K562 (cell line): ENCODE data around the gene MAP4K4. TPM values are rescaled to one million over a fixed set of nuclear protein-coding genes. Genes with fewer than 3 reads are reported as not detected.

Source experiments
- ATAC-seq: fragments of 200-7000 bp; cut with Tn5 transposase; 3 replicates; pipeline ENCODE4 v1.9.1; 2020; ENCODE audit warnings: moderate library complexity
- BruUV-seq: library from RNA; stranded (reverse); fragments of 400-500 nt; replicated peaks from 2 replicates; lab custom pipeline; 2021; lab: Mats Ljungman, UMichigan
- CTCF ChIA-PET: fragments of 300-600 bp; formaldehyde crosslinking; extraction: SDS; loops from one replicate; lab custom pipeline; 2021; ENCODE audit warnings: low intra/inter-chr PET ratio; lab: Yijun Ruan, JAX
- POLR2A ChIA-PET: fragments of 300-600, 350-650 bp; sonication (Branson Sonifier 250); formaldehyde crosslinking; extraction: SDS; loops from one replicate; lab custom pipeline; 2021; ENCODE audit warnings: antibody characterized with exemption, inconsistent platforms; lab: Yijun Ruan, JAX
- DNase-seq, 4 experiments: peaks; one replicate each; pipeline versions ENCODE4 v3.0.0 to v3.0.0-alpha.2; 2011 to 2018; ENCODE audit warnings: low spot score in 3 of 4, mixed read lengths in 3 of 4; ENCODE audit errors: extremely low read depth in 1 of 4
- FAIRE-seq: peaks from 2 replicates; lab custom pipeline; 2011; peaks lifted over from hg19 to GRCh38; lab: Jason Lieb, UNC
- H2AFZ ChIP-seq: 2 replicates; pipeline ENCODE4 v1.6.0; 2011; ENCODE audit warnings: low read depth, low read length, control low read depth, inconsistent platforms
- H3K27ac ChIP-seq: fragments of 200-600 bp; 3 replicates; pipeline ENCODE4 v1.8.0; 2011; ENCODE audit warnings: low read depth, mild to moderate bottlenecking, control low read depth, inconsistent platforms, low read length, moderate library complexity, mixed read lengths; ENCODE audit errors: extremely low read depth
- H3K27me3 ChIP-seq, 2 experiments: fragments of 300-600 bp in 1 of 2; 2 replicates in 1 of 2; 3 replicates in 1 of 2; pipeline versions ENCODE4 v1.6.0 to v1.8.0; 2011; ENCODE audit warnings: inconsistent platforms in 2 of 2, low read length in 2 of 2, mild to moderate bottlenecking in 1 of 2, mixed read lengths in 1 of 2, moderate library complexity in 1 of 2; ENCODE audit not compliant: control insufficient read depth in 2 of 2, insufficient read depth in 2 of 2
- H3K36me3 ChIP-seq: fragments of 300-600 bp; 3 replicates; pipeline ENCODE4 v1.8.0; 2011; ENCODE audit warnings: mild to moderate bottlenecking, low read length, inconsistent platforms; ENCODE audit not compliant: control insufficient read depth, insufficient read depth
- H3K4me1 ChIP-seq, 2 experiments: fragments of 200-600 bp in 1 of 2; replicated peaks in 1 of 2; 2 replicates in 1 of 2; 3 replicates in 1 of 2; pipeline versions ENCODE4 v1.5.1 to v1.8.0; 2011; ENCODE audit warnings: inconsistent platforms in 2 of 2, low read length in 2 of 2, mild to moderate bottlenecking in 1 of 2, mixed read lengths in 1 of 2, moderate library complexity in 1 of 2; ENCODE audit not compliant: control insufficient read depth in 2 of 2, insufficient read depth in 2 of 2
- H3K4me2 ChIP-seq: 2 replicates; pipeline ENCODE4 v1.6.1; 2011; ENCODE audit warnings: low read length, control low read depth, inconsistent platforms, mixed read lengths; ENCODE audit not compliant: insufficient read depth
- H3K4me3 ChIP-seq: fragments of 200-600 bp; sonication (generic), shearing (Covaris generic); 2 replicates; pipeline ENCODE4 v1.5.1; 2016; ENCODE audit warnings: control low read depth, inconsistent platforms
- H3K79me2 ChIP-seq: fragments of 200-600 bp; 3 replicates; pipeline ENCODE4 v1.8.0; 2011; ENCODE audit warnings: low read length, inconsistent platforms; ENCODE audit not compliant: control insufficient read depth, insufficient read depth
- H3K9ac ChIP-seq, 2 experiments: 2 replicates each; pipeline versions ENCODE4 v1.6.0 to v1.6.1; 2011; ENCODE audit warnings: low read depth in 2 of 2, low read length in 2 of 2, control low read depth in 1 of 2, inconsistent platforms in 1 of 2, mild to moderate bottlenecking in 1 of 2, mixed read lengths in 1 of 2; ENCODE audit not compliant: insufficient read depth in 1 of 2
- H3K9me1 ChIP-seq: one replicate; pipeline ENCODE4 v1.6.0; 2011; ENCODE audit warnings: inconsistent platforms, mild to moderate bottlenecking, low read length, moderate library complexity; ENCODE audit not compliant: control insufficient read depth, insufficient read depth
- H3K9me3 ChIP-seq: replicated peaks from 2 replicates; pipeline ENCODE4 v1.5.1; 2011; ENCODE audit warnings: low read depth, low read length, inconsistent platforms; ENCODE audit not compliant: control insufficient read depth, insufficient read depth
- H4K20me1 ChIP-seq: replicated peaks from 2 replicates; pipeline ENCODE4 v1.6.1; 2011; ENCODE audit warnings: low read length, inconsistent platforms, mixed read lengths; ENCODE audit not compliant: control insufficient read depth, insufficient read depth
- EHMT2 ChIP-seq: fragments of 450-650 bp; IDR thresholded peaks from 2 replicates; pipeline ENCODE4 v1.6.1; 2018; ENCODE audit warnings: antibody characterized with exemption
- JUNB ChIP-seq: fragments of 450-650 bp; formaldehyde crosslinking; conservative IDR thresholded peaks from 2 replicates; pipeline ENCODE4 v1.4.0; 2020; ENCODE audit warnings: mild to moderate bottlenecking
- KHSRP ChIP-seq: fragments of 450-650 bp; IDR thresholded peaks from 2 replicates; pipeline ENCODE4 v1.6.1; 2017
- NEUROD1 ChIP-seq: fragments of 150-350 bp; IDR thresholded peaks from 2 replicates; pipeline ENCODE4 v1.6.1; 2014; ENCODE audit warnings: borderline replicate concordance, low read length, low read depth; ENCODE audit not compliant: partially characterized antibody
- PHB2 ChIP-seq: fragments of 450-650 bp; IDR thresholded peaks from 2 replicates; pipeline ENCODE4 v1.6.1; 2017; ENCODE audit warnings: low read depth
- POLR2B ChIP-seq: fragments of 450-650 bp; IDR thresholded peaks from 2 replicates; pipeline ENCODE4 v1.6.1; 2018; ENCODE audit warnings: low read depth; ENCODE audit not compliant: partially characterized antibody
- PTBP1 ChIP-seq: fragments of 200-400 bp; formaldehyde crosslinking; IDR thresholded peaks from 2 replicates; pipeline ENCODE4 v1.6.1; 2017; ENCODE audit warnings: low read depth, low read length
- RFX5 ChIP-seq: IDR thresholded peaks from 2 replicates; pipeline ENCODE4 v1.6.1; 2011; ENCODE audit warnings: low read depth, mild to moderate bottlenecking, improper control_type of control experiment, low read length
- RHOXF2B ChIP-seq: fragments of 250-450 bp; sonication (Bioruptor Pico); conservative IDR thresholded peaks from 2 replicates; pipeline ENCODE4 v1.5.1; 2021
- YY1 ChIP-seq, 3 experiments: IDR thresholded peaks; 2 replicates each; pipeline ENCODE4 v1.6.1; 2011; ENCODE audit warnings: low read length in 2 of 3, mild to moderate bottlenecking in 2 of 3, moderate library complexity in 2 of 3, borderline replicate concordance in 1 of 3, control low read depth in 1 of 3, low read depth in 1 of 3; ENCODE audit not compliant: insufficient read depth in 3 of 3, insufficient replicate concordance in 2 of 3, control insufficient read depth in 1 of 3, insufficient read length in 1 of 3; ENCODE audit errors: extremely low read depth in 1 of 3
- ZNF239 ChIP-seq: fragments of 250-450 bp; sonication (Bioruptor Pico); IDR thresholded peaks from 2 replicates; pipeline ENCODE4 v1.4.0; 2020; ENCODE audit warnings: mild to moderate bottlenecking
- ZNF436 ChIP-seq: fragments of 250-450, 450-650 bp; sonication (Bioruptor Pico); formaldehyde crosslinking; IDR thresholded peaks from 2 replicates; pipeline ENCODE4 v1.7.0; 2020; ENCODE audit warnings: mild to moderate bottlenecking
- WGBS: fragments of 100-300 bp; shearing (Covaris generic); methylation state at CpG from one replicate; pipeline ENCODE4 v1.1.6; 2016; ENCODE audit warnings: low coverage, mixed read lengths; ENCODE audit not compliant: insufficient coverage; ENCODE audit errors: missing lambda C conversion rate; 5-methylcytosine and 5-hydroxymethylcytosine counted together
- in situ Hi-C: fragments of 300-500 bp; cut with MboI; formaldehyde crosslinking; loops from 4 replicates; pipeline ENCODE4 v1.15.0; 2018; ENCODE audit warnings: inconsistent platforms, mixed read lengths
- intact Hi-C: fragments of 100-400 bp; cut with micrococcal nuclease; formaldehyde crosslinking; loops from 2 replicates; pipeline ENCODE4 v1.14.2; 2022
- polyA plus RNA-seq, 8 experiments: library from polyadenylated mRNA; depleted of rRNA in 4 of 8; stranded (reverse) in 5 of 8; unstranded in 3 of 8; fragments of >200 nt; fragmentation: Nextera tagmentation in 2 of 8; fragmentation: Illumina TruSeq in 1 of 8; extraction: Ambion mirVana in 2 of 8; extraction: Trizol in 1 of 8; gene quantifications; 2 replicates each; pipeline versions ENCODE4 v1.2.1 to v1.2.3, GENCODE V29; 2011 to 2014; ENCODE audit warnings: inconsistent platforms in 1 of 8, missing spikeins in 1 of 8
- total RNA-seq, 7 experiments: library from RNA; depleted of rRNA in 6 of 7; stranded (reverse); fragments of >200 nt in 6 of 7; fragmentation: Illumina TruSeq in 2 of 7; extraction: Trizol in 2 of 7; gene quantifications; 2 replicates each; pipeline versions ENCODE4 v1.2.1 to v1.2.3, GENCODE V29; 2011 to 2021; ENCODE audit warnings: low replicate concordance in 1 of 7
- TF ChIP-seq, protein P1 (sequence below): fragments of 250-450 bp; sonication (Bioruptor Pico); IDR thresholded peaks from 2 replicates; pipeline ENCODE4 v1.4.0; 2020
- TF ChIP-seq, protein P2 (sequence below): IDR thresholded peaks from 3 replicates; pipeline ENCODE4 v1.6.1; 2011; ENCODE audit warnings: borderline replicate concordance, mild to moderate bottlenecking; ENCODE audit not compliant: insufficient read length, insufficient read depth
- TF ChIP-seq, protein P3 (sequence below): fragments of 250-450 bp; sonication (Bioruptor Pico); IDR thresholded peaks from 2 replicates; pipeline ENCODE4 v1.5.0; 2021

MAP4K4 gene
- total and polyA plus RNA-seq, 9 of the 15 experiments (the other 6 are each of a cell fraction or from before 2014, with no cell fraction given) = 7.6 to 76.4 (median 50.6) TPM

DNA sequence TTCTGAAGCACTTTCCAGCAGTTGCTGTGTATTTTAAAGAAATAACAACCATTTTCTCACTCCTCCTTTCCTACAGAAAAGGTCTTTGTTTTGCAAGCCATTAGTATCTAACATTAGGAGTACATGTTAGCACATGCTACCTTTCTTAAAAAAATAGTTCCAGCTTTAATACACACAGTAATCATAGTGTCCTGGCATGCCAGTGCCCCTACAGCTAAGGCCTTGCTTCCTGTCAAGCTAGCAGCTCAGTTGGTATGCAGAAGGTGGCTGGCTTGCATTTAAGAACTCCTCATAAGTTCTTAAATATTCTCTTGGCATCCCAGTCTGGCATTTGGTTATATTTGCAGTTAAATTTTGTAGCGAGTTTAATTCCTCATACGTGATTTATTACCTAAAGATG, 152.9 kb downstream of the MAP4K4 start:
- H3K4me3 ChIP-seq = no peak overlapping the region
- H3K9me1 ChIP-seq = no peaks in the 10 kb centered on the region
- no peaks in the 10 kb centered on the region for H4K20me1 ChIP-seq
- in situ Hi-C loops (no loop called here), intact Hi-C loops (no loop called here)
- H3K4me1 ChIP-seq = no peaks in the 10 kb centered on the region
- no peaks in the 10 kb centered on the region for H3K9me3 ChIP-seq
- H2AFZ ChIP-seq = no peak overlapping the region
- H3K36me3 ChIP-seq = peaks cover 35% of the 10 kb centered on the region; the same call in 2 of the 3 replicates
- BruUV-seq = no TSS peak
- CTCF ChIA-PET = no interaction called here
- ATAC-seq = no peak
- H3K27me3 ChIP-seq = no peaks in the 10 kb centered on the region
- H3K79me2 ChIP-seq = no peaks in the 10 kb centered on the region
- POLR2A ChIA-PET = no interaction called here
- DNase-seq = no peak
- H3K4me2 ChIP-seq = no peak overlapping the region
- FAIRE-seq = no peak
- 88% methylated on average over 2 of the region's 2 CpGs for WGBS
- no peak overlapping the region for H3K27ac ChIP-seq
- no peak for TF ChIP-seq RHOXF2B
- no peak overlapping the region for H3K9ac ChIP-seq

DNA sequence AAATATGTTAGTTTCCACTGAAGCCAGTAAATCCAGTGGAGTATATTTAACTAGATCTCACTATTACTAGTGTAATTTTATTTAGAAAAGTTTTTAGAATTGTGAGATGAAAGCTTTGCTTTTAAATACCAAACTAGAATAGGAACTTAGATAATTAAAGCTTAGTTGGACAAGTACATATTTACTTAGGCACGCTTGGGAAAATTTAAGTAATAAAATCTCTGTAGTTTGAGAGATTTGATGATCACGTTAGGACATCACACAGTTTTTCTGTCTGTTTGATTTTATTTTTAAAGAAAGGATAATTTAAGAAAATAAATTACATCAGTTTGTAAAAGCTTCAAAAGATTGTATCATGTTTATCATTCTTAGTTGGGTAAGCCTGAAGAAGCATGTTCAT, 153.5 kb downstream of the MAP4K4 start:
- BruUV-seq = no TSS peak
- H3K27ac ChIP-seq = no peak overlapping the region
- no peak overlapping the region for H3K4me3 ChIP-seq
- no peaks in the 10 kb centered on the region for H3K9me3 ChIP-seq
- H3K9me1 ChIP-seq = no peaks in the 10 kb centered on the region
- H4K20me1 ChIP-seq = no peaks in the 10 kb centered on the region
- ChIA-PET CTCF (no interaction called here), POLR2A (no interaction called here)
- FAIRE-seq = no peak
- no peak for ATAC-seq
- H3K79me2 ChIP-seq = no peaks in the 10 kb centered on the region
- DNase-seq = no peak
- intact Hi-C loops (no loop called here), in situ Hi-C loops (no loop called here)
- no peaks in the 10 kb centered on the region for H3K4me1 ChIP-seq
- peaks cover 40% of the 10 kb centered on the region; the same call in 2 of the 3 replicates for H3K36me3 ChIP-seq
- no peak overlapping the region for H3K9ac ChIP-seq
- WGBS = 94% methylated on average over 2 of the region's 2 CpGs
- no peak overlapping the region for H3K4me2 ChIP-seq
- H2AFZ ChIP-seq = no peak overlapping the region
- H3K27me3 ChIP-seq = no peaks in the 10 kb centered on the region
- TF ChIP-seq EHMT2 = no peak
- TF ChIP-seq PTBP1 = no peak
- TF ChIP-seq, protein P1, sequence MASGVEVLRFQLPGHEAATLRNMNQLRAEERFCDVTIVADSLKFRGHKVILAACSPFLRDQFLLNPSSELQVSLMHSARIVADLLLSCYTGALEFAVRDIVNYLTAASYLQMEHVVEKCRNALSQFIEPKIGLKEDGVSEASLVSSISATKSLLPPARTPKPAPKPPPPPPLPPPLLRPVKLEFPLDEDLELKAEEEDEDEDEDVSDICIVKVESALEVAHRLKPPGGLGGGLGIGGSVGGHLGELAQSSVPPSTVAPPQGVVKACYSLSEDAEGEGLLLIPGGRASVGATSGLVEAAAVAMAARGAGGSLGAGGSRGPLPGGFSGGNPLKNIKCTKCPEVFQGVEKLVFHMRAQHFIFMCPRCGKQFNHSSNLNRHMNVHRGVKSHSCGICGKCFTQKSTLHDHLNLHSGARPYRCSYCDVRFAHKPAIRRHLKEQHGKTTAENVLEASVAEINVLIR (CRISPR knock-in tag) = no peak
- TF ChIP-seq, protein P2, sequence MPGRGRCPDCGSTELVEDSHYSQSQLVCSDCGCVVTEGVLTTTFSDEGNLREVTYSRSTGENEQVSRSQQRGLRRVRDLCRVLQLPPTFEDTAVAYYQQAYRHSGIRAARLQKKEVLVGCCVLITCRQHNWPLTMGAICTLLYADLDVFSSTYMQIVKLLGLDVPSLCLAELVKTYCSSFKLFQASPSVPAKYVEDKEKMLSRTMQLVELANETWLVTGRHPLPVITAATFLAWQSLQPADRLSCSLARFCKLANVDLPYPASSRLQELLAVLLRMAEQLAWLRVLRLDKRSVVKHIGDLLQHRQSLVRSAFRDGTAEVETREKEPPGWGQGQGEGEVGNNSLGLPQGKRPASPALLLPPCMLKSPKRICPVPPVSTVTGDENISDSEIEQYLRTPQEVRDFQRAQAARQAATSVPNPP = no peak
- TF ChIP-seq ZNF239 = no peak
- no peak for TF ChIP-seq JUNB (CRISPR knock-in tag)
- no peak for TF ChIP-seq POLR2B
- no peak for TF ChIP-seq ZNF436 (CRISPR knock-in tag)
- TF ChIP-seq, protein P3, sequence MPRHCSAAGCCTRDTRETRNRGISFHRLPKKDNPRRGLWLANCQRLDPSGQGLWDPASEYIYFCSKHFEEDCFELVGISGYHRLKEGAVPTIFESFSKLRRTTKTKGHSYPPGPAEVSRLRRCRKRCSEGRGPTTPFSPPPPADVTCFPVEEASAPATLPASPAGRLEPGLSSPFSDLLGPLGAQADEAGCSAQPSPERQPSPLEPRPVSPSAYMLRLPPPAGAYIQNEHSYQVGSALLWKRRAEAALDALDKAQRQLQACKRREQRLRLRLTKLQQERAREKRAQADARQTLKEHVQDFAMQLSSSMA (CRISPR knock-in tag) = no peak
- TF ChIP-seq YY1 (IDR thresholded peaks at IDR 0.05; ENCODE audit: borderline replicate concordance in 1 of 3, control insufficient read depth in 1 of 3, extremely low read depth in 1 of 3, insufficient read depth in 3 of 3, insufficient read length in 1 of 3, insufficient replicate concordance in 2 of 3, low read depth in 1 of 3, low read length in 2 of 3) = no peak
- TF ChIP-seq KHSRP = no peak
- TF ChIP-seq PHB2 = no peak
- TF ChIP-seq NEUROD1 = no peak
- no peak for TF ChIP-seq RFX5
